Body of pancreas (tissue), 4 donors: Measurements from ENCODE around the gene DHRS7.

Source experiments
- POLR2A ChIP-seq, 3 donors: fragments of 450-650 bp; IDR thresholded peaks; one replicate each; pipeline ENCODE4 v1.6.1; 2016; ENCODE audit warnings: antibody characterized with exemption in 3 of 3, mild to moderate bottlenecking in 2 of 3
- TF ChIP-seq, protein P1 (sequence below), 7 experiments: fragments of 450-650 bp in 4 of 7; fragments of 200-600 bp in 3 of 7; sonication (generic) in 3 of 7; IDR thresholded peaks; one replicate each; pipeline ENCODE4 v1.5.1; 2016 to 2019; ENCODE audit warnings: antibody characterized with exemption in 7 of 7

DNA sequence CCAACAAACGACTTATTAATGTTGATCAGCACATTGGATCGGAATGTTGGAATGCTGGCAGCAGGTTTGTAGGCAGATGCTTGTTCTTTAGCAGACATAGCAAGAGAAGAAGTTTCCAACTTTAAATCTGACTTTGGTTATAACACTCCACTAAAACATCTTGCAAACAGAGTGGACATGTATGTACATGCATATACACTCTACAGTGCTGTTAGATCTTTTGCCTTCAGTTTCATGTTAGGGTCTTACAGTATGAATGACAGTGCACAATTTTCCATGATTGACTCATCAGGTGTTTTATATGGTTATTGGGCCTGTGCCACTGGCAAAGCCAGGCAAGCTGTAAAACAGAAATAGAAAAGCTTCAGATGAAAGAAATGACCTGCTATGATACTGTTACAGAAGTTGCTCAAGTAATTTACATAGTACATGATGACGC, 14.3 kb upstream of the DHRS7 start:
- TF ChIP-seq, protein P1, sequence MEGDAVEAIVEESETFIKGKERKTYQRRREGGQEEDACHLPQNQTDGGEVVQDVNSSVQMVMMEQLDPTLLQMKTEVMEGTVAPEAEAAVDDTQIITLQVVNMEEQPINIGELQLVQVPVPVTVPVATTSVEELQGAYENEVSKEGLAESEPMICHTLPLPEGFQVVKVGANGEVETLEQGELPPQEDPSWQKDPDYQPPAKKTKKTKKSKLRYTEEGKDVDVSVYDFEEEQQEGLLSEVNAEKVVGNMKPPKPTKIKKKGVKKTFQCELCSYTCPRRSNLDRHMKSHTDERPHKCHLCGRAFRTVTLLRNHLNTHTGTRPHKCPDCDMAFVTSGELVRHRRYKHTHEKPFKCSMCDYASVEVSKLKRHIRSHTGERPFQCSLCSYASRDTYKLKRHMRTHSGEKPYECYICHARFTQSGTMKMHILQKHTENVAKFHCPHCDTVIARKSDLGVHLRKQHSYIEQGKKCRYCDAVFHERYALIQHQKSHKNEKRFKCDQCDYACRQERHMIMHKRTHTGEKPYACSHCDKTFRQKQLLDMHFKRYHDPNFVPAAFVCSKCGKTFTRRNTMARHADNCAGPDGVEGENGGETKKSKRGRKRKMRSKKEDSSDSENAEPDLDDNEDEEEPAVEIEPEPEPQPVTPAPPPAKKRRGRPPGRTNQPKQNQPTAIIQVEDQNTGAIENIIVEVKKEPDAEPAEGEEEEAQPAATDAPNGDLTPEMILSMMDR (IDR thresholded peaks at IDR 0.05) = no peak
- TF ChIP-seq POLR2A (IDR thresholded peaks at IDR 0.05) = no peak
